Osteoblast (primary cell): ENCODE results near the gene VPS16. TPM values are rescaled to one million over a fixed set of nuclear protein-coding genes. Genes with fewer than 3 reads are reported as not detected.

ENCODE experiments used
- DNase-seq: peaks from one replicate; pipeline ENCODE4 v3.0.0; 2011; ENCODE audit warnings: low spot score, mixed read lengths; ENCODE audit not compliant: insufficient read length; ENCODE audit errors: missing footprints
- H2AFZ ChIP-seq: 2 replicates; pipeline ENCODE4 v1.6.0; 2011; ENCODE audit warnings: mild to moderate bottlenecking, low read length
- H3K27ac ChIP-seq: 2 replicates; pipeline ENCODE4 v1.5.1; 2011; ENCODE audit warnings: mild to moderate bottlenecking, low read depth, low read length, moderate library complexity
- H3K27me3 ChIP-seq: 2 replicates; pipeline ENCODE4 v1.6.0; 2012; ENCODE audit warnings: mild to moderate bottlenecking, control low read depth, inconsistent platforms, low read length, moderate library complexity; ENCODE audit not compliant: insufficient read depth
- H3K36me3 ChIP-seq: 2 replicates; pipeline ENCODE4 v1.5.1; 2011; ENCODE audit warnings: mild to moderate bottlenecking, low read length, control low read depth, moderate library complexity; ENCODE audit not compliant: insufficient read depth
- H3K4me1 ChIP-seq: 2 replicates; pipeline ENCODE4 v1.5.1; 2011; ENCODE audit warnings: mild to moderate bottlenecking, low read length, control low read depth, moderate library complexity; ENCODE audit not compliant: insufficient read depth
- H3K4me2 ChIP-seq: 2 replicates; pipeline ENCODE4 v1.6.0; 2011; ENCODE audit warnings: mild to moderate bottlenecking, low read length; ENCODE audit not compliant: insufficient read depth
- H3K4me3 ChIP-seq: fragments of 200-600 bp; sonication (generic); 3 replicates; pipeline ENCODE4 v1.5.1; 2012; ENCODE audit warnings: mild to moderate bottlenecking, low read length, inconsistent platforms; ENCODE audit not compliant: insufficient read depth
- H3K79me2 ChIP-seq: 2 replicates; pipeline ENCODE4 v1.6.0; 2012; ENCODE audit warnings: mild to moderate bottlenecking, low read length, control low read depth, inconsistent platforms; ENCODE audit not compliant: insufficient read depth
- H3K9me3 ChIP-seq: 2 replicates; pipeline ENCODE4 v1.5.1; 2011; ENCODE audit warnings: low read depth, low read length, control low read depth
- H4K20me1 ChIP-seq: 2 replicates; pipeline ENCODE4 v1.6.0; 2012; ENCODE audit warnings: mild to moderate bottlenecking, low read length, control low read depth; ENCODE audit not compliant: insufficient read depth
- total RNA-seq: library from RNA; depleted of rRNA; stranded (reverse); fragments of >200 nt; gene quantifications from 2 replicates; pipeline ENCODE4 v1.2.3, GENCODE V29; 2012
- TF ChIP-seq, protein P1 (sequence below): IDR thresholded peaks from 2 replicates; pipeline ENCODE4 v1.5.1; 2011; ENCODE audit warnings: mild to moderate bottlenecking, low read depth, low read length, moderate library complexity; ENCODE audit errors: extremely low read depth

VPS16 gene
- total RNA-seq, 1 donor = 36.2 TPM

DNA sequence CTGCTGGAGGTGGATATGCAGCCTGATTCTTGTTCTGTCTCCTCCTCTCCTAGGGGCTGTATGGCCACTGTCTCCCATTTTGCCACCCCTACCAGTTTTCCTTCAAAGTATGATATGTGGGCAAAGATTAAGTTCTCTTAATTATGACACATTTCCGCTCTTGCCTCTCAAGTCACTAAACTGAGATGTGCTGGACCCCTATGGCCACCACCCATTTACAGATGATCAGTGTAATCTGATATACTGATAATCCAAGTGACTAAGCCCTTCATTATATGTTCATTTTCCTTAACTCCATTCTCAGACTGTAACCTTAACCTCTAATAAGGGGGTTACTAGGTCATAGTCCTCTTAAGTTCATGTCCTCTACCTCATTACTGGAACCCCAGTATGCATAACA is 26.5 kb upstream of the VPS16 start:
- TF ChIP-seq, protein P1, sequence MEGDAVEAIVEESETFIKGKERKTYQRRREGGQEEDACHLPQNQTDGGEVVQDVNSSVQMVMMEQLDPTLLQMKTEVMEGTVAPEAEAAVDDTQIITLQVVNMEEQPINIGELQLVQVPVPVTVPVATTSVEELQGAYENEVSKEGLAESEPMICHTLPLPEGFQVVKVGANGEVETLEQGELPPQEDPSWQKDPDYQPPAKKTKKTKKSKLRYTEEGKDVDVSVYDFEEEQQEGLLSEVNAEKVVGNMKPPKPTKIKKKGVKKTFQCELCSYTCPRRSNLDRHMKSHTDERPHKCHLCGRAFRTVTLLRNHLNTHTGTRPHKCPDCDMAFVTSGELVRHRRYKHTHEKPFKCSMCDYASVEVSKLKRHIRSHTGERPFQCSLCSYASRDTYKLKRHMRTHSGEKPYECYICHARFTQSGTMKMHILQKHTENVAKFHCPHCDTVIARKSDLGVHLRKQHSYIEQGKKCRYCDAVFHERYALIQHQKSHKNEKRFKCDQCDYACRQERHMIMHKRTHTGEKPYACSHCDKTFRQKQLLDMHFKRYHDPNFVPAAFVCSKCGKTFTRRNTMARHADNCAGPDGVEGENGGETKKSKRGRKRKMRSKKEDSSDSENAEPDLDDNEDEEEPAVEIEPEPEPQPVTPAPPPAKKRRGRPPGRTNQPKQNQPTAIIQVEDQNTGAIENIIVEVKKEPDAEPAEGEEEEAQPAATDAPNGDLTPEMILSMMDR = no peak
- Histone ChIP-seq H3K4me1 (peaks cover 26% of the 10 kb centered on the region), H3K27me3 (no peaks in the 10 kb centered on the region), H3K27ac (no peak overlapping the region), H3K36me3 (no peaks in the 10 kb centered on the region), H3K4me2 (peak overlapping the region; percentile 65), H3K9me3 (peaks cover 9% of the 10 kb centered on the region), H4K20me1 (no peaks in the 10 kb centered on the region), H3K79me2 (no peaks in the 10 kb centered on the region), H2AFZ (no peak overlapping the region), H3K4me3 (peak overlapping the region; percentile 25)
- DNase-seq = peak; percentile 41

DNA sequence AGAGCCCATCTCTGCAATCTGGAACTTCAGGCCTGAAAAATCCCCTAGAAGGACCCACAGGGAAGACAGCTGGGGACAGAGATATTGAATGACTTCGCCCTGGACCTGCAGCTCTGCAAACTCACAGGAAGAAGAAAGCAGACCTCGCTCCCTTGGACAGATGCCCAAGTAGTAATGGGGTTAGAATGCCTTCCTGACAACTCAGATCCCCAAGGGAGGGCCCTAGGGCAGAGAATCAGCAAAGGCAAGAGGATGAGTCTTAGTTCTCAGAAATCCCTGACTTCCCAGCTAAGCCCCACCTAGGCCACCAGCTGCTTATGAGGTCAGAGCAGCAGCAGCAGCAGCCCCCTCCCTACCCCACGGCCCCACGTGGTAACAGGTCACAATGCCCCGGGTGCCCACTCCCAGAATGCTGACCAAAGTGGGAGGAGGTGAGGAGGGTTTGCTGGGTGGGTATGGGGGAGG is 25.9 kb upstream of the VPS16 start, which contains the start of gene C20orf141:
TSS of gene C20orf141 (plus strand) at position 401 of the 465 bp plus-strand sequence. CDS start 198 bp downstream, outside the sequence.
- Histone ChIP-seq H3K4me1 (peaks cover 31% of the 10 kb centered on the region), H3K36me3 (no peaks in the 10 kb centered on the region), H3K9me3 (peaks cover 9% of the 10 kb centered on the region), H4K20me1 (no peaks in the 10 kb centered on the region), H3K4me2 (peak within 1 kb of the TSS; percentile 65), H2AFZ (no peak within 1 kb of the TSS), H3K79me2 (no peaks in the 10 kb centered on the region), H3K4me3 (peak within 1 kb of the TSS; percentile 25), H3K27ac (peak within 1 kb of the TSS; percentile 79), H3K27me3 (no peaks in the 10 kb centered on the region)
- TF ChIP-seq, protein P1 = no peak
- DNase-seq = peak; percentile 99

DNA sequence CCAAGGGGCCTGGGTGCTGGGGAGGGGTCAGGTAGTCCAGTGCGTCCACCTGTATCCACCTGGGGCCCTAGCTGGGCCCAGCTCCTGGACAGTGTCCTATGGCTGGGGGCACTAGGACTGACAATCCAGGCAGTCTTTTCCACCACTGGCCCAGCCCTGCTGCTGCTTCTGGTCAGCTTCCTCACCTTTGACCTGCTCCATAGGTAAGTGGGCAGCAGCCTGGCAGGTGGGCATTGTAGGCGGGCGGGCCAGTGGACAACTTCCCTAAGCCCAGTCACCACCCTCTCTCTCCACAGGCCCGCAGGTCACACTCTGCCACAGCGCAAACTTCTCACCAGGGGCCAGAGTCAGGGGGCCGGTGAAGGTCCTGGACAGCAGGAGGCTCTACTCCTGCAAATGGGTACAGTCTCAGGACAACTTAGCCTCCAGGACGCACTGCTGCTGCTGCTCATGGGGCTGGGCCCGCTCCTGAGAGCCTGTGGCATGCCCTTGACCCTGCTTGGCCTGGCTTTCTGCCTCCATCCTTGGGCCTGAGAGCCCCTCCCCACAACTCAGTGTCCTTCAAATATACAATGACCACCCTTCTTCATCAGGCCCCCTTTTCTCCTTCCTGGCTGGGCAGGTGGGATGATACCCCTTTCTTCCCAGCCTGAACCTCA is 25.2 kb upstream of the VPS16 start:
- peaks cover 38% of the 10 kb centered on the region for H3K4me1 ChIP-seq
- no peaks in the 10 kb centered on the region for H4K20me1 ChIP-seq
- no peak overlapping the region for H3K4me2 ChIP-seq
- H3K27ac ChIP-seq = peak overlapping the region; percentile 79
- peaks cover 9% of the 10 kb centered on the region for H3K9me3 ChIP-seq
- H2AFZ ChIP-seq = no peak overlapping the region
- no peaks in the 10 kb centered on the region for H3K36me3 ChIP-seq
- no peak overlapping the region for H3K4me3 ChIP-seq
- H3K79me2 ChIP-seq = no peaks in the 10 kb centered on the region
- TF ChIP-seq, protein P1 = no peak
- H3K27me3 ChIP-seq = no peaks in the 10 kb centered on the region
- peak; percentile 26 for DNase-seq

DNA sequence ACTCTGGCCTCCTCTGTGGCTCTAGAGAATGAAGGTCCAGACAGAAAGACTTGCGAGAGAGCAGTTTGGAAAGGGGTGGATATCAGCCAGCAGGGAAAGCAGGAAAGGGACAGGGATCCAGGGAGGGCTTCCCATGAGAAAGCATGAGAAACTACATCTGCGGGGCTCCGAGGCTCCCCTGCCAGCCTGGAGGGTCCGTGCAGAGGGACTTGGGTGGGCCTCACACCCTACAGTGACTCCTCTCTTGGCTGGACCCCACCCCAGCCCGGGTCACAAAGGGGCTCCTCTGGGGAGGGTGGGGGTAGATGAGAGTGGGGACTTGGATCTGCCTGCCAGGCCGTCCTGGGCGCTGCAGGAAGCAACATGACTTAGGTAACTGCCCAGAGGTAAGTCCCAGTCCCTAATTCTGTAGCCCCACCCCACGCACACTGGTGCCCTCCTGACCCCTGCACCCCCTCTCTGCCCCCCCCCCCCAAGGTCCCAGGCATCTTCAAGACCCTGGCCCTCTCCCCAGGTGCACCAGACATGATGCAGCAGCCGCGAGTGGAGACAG is 24.4 kb upstream of the VPS16 start, which contains the start of gene TMEM239:
TSS of gene TMEM239 (plus strand) at position 335 of the 553 bp plus-strand sequence. CDS start at position 526, 191 bp downstream.
- TF ChIP-seq, protein P1 = no peak
- Histone ChIP-seq H3K9me3 (peaks cover 9% of the 10 kb centered on the region), H3K36me3 (no peaks in the 10 kb centered on the region), H4K20me1 (no peaks in the 10 kb centered on the region), H3K27me3 (no peaks in the 10 kb centered on the region), H3K4me1 (peaks cover 41% of the 10 kb centered on the region), H3K4me3 (no peak within 1 kb of the TSS), H3K4me2 (no peak within 1 kb of the TSS), H3K27ac (peak within 1 kb of the TSS; percentile 79), H3K79me2 (no peaks in the 10 kb centered on the region), H2AFZ (no peak within 1 kb of the TSS)
- DNase-seq = peak; percentile 74
